ENCODE results near the gene CCNB2. TPM values are rescaled to one million over a fixed set of nuclear protein-coding genes. Genes with fewer than 3 reads are reported as not detected.

Gene CCNB2
- total RNA-seq, 4 donors from 2014 or later, result 0.38 to 3.5 (median 2.9) TPM; not detected in 1

DNA sequence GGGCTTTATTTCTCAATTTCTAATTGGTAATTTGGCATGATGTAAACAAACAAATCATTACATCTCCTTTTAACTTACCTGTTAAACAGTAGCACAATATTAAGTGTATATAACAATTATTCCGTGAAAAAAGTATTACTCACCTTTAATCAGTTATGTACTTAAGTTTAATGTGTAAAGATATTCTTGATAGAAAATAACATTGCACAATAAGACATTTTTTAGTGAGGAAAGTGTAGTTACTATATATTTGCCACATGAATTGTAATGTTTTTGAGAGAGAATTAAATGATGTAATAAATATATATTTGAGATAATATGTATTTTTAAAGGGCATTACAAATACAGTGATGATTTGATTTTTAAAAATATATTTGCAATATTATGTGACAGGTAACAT, 10.9 kb upstream of the CCNB2 start:
- TF ChIP-seq, protein P1, sequence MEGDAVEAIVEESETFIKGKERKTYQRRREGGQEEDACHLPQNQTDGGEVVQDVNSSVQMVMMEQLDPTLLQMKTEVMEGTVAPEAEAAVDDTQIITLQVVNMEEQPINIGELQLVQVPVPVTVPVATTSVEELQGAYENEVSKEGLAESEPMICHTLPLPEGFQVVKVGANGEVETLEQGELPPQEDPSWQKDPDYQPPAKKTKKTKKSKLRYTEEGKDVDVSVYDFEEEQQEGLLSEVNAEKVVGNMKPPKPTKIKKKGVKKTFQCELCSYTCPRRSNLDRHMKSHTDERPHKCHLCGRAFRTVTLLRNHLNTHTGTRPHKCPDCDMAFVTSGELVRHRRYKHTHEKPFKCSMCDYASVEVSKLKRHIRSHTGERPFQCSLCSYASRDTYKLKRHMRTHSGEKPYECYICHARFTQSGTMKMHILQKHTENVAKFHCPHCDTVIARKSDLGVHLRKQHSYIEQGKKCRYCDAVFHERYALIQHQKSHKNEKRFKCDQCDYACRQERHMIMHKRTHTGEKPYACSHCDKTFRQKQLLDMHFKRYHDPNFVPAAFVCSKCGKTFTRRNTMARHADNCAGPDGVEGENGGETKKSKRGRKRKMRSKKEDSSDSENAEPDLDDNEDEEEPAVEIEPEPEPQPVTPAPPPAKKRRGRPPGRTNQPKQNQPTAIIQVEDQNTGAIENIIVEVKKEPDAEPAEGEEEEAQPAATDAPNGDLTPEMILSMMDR (IDR thresholded peaks at IDR 0.05; ENCODE audit: low read depth), result no peak

DNA sequence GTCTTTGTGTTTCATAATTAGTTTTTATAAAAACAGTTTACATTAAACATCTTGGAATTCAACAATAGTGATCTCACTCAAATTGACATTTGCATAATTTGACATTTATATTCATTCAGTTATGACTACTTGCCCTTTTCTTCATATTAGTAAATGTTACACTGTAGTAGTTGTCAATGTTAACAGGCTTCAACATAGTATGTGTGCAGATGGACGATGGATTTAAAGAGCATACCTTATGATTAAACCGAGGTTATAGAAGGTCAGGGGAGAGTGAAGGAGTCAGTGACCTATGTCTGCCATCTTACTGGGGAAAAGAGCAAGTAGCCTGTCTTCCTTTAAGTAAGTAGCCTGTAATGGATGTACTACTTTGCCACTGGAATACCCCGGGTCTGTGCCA, 8.5 kb upstream of the CCNB2 start:
- TF ChIP-seq, protein P1 (IDR thresholded peaks at IDR 0.05; ENCODE audit: low read depth), result no peak

DNA sequence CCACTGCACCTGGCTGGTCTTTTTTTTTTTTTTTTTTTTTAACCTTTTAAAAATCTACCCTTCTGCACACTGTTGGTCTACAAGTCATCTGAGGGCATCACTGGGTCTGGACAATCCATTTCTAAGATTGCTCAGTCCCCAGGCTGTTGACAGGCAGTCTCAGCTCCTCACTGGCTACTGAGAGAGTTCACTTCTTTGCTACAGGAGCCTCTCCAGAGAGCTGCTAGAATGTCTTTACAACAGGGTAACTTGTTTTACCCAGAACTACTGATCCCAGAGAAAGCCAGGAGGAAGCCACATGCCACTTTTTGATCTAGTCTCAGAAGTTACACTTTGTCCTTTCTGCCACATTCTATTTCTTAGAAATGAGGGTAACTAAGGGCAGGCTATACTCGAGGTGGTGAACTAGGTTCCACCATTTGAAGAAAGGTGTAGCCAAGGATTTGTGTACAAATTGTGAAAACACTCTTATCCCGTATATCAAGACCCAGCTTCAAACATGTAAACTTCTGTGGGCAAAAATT, 5.7 kb upstream of the CCNB2 start:
- TF ChIP-seq, protein P1 (IDR thresholded peaks at IDR 0.05; ENCODE audit: low read depth), result no peak

DNA sequence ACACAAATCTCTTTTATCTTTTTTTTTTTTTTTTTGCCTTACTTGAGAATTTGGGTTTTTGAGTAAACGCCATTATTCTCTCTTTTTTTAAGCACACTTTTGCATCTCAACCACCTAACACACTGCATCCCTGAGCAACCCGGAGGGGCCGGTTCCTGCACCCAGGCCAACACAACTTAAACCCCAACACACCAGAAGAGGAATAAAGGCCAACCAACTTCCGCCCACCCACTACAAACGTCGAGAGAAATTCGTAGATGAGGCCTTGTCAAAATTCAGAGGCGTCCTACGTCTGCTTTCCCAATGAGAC, 389 bp upstream of the CCNB2 start:
- TF ChIP-seq, protein P1 (IDR thresholded peaks at IDR 0.05; ENCODE audit: low read depth), result no peak

DNA sequence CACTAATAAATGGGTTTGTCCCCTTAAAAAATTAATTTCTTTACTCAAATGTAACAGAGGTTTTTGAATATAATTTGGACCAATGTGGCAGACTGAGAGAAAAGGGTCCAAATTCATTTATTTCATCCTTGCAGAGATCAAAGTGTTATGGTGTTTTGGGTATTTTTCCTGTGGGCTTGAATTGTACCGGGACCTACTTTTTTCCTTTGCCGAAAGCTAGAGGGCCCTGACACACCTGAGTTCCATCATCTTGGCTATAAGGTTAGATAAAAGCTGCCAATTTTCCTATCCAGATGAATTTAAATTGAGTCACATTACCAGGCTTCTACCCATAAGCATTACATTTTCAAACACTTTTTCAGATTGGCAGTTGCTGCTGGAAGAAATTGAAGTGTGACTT, 908 bp downstream of the CCNB2 start:
- TF ChIP-seq, protein P1 (IDR thresholded peaks at IDR 0.05; ENCODE audit: low read depth), result no peak

DNA sequence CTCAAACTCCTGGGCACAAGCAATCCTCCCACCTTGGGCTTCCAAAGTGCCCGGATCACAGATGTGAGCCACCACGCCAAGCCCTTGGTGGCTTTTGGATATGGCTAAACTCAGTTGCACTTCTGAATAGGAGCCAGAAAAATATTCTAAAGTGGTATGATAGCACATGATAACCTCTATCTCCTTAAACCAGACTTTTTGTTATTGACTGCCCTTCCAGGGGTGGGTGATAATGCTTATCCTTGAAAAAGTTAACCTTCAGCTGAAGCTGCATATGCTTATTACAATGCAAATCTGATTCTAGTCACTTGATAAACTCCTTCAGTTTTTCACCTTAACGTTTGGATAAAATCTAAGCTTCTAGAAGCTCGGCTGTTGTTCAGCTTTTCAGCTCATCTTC, 6.3 kb downstream of the CCNB2 start:
- TF ChIP-seq, protein P1 (IDR thresholded peaks at IDR 0.05; ENCODE audit: low read depth), result no peak

DNA sequence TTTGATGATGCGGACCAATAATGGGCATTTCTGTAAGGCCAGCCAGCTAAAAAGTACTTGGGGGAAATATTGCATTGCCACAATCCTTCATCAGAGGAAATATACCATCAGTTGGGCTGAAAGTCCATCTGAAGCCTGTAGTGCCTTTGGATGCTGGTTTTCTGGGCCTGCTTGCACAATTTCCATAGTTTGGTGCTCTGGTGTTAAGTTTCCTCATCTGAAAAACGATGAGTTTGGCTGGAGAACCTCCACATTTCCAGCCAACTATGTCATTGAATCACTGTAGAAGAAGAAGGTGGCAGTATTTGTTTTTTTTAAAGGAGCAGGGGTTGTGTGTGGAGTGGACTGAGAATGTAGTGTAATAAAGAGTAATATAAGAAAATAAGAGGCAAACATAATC, 10.1 kb downstream of the CCNB2 start:
- TF ChIP-seq, protein P1 (IDR thresholded peaks at IDR 0.05; ENCODE audit: low read depth), result no peak

All from subcutaneous adipose tissue (tissue), 4 donors.